HG03060 (cell line): Measurements from ENCODE around the gene CAPRIN1.
"Not testable (repeated sequence)": the region's sequence is repeated elsewhere in the genome, so short reads cannot be mapped to it uniquely, and the experiment has no call there.

Experiments used
- ATAC-seq: cut with Tn5 transposase; IDR thresholded peaks from one replicate; pipeline ENCODE4 v1.9.1; 2021; ENCODE audit warnings: low read depth, moderate number of reproducible peaks; ENCODE audit not compliant: unreplicated experiment

CAPRIN1 gene

DNA sequence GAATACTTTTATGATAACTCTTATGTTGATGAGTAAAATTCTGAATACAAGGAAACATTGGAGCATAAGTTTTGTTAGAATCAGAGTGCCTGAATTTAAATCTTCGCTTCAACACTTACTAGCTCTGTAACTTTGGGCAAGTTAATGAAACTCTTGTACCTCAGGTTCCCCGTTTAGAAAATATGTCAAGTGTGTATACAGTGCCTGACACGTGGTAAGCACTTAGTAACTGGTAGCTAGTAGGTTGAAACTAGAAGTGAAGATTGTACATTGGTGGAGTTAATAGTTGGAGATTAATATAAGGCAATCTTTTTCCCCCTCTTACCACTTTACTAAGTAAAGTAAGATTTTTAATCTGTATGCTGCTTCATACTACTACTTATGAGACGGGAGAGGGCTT is 29.1 kb downstream of the CAPRIN1 start:
- ATAC-seq: no peak

DNA sequence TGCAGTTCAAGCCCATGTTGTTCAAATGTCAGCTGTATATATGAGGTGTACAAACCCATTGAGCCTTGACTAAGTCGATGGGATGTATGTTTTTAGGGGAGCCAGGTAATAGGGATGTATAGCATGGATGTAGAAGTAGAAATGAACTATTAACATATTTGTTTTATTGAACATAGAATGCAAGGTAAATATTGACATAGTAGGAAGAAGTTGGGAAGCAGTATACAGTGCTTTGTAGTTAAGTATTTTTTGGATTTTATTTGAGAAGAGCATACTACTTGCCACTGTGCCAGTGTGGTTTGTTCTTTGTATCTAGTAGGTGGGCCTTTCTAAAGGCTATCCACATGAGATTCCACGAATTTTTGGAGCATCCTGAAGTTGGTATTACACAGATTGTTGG is 33.1 kb downstream of the CAPRIN1 start:
- no peak for ATAC-seq

DNA sequence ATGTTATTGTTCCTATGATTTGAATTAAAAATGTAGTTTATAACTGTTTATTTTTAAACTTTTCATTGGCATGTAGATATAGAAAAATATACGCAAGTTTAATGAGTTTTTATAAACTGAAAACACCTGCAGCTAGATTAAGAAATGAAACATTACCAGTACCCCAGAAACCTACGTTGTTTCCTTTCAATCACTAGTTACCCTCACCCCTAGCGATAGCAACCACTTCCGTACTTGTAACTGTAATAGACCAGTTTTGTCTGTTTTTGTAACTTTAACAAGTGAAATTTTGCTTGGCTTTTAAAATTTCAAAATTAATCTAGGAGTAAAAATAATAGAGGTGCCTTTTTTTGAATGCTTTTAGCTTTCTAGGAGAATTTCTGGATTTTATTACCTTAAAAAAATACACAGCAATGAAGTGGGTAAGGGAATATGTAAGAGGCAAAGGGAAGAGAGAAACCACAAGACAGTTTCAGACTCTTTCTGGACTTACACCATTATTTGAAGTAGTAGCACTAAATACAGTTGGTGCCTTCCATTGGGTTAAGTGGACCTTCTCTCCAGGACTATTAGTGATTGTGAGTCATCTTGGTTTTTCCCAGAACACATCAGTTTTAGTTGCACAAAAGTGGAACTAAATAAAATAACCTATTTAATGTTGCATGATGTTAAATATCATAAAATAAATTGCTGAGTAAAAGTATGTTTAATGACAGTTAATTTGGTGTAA is 35.2 kb downstream of the CAPRIN1 start:
- ATAC-seq: no peak

DNA sequence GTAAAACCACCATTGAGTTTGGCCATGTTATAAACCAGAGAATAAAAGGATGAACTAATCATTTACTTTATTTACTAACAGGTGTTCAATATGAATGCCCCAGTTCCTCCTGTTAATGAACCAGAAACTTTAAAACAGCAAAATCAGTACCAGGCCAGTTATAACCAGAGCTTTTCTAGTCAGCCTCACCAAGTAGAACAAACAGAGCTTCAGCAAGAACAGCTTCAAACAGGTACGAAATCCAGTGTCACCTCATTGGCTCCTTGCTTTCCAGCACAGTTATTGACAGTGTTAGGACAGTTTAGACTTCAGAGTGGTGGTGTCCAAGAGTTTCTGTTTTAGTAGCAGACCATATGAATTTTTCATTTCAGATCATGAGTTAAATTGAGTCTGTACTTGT is 40.3 kb downstream of the CAPRIN1 start:
- ATAC-seq: no peak

DNA sequence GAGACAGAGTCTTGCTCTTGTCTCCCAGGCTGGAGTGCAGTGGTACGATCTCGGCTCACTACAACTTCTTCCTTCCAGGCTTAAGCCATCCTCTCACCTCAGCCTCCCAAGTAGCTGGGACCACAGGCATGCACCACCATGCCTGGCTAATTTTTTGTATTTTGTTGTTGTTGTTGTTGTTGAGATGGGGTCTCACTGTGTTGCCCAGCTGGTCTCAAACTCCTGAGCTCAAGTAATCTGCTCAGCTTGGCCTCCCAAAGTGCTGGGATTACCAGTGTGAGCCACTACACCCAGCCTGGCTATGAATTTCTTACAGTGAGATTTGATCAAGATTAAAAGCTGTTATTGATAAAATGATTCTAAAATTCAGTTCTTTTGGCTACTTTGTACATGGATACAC is 43.4 kb downstream of the CAPRIN1 start:
- ATAC-seq: not testable (repeated sequence)

DNA sequence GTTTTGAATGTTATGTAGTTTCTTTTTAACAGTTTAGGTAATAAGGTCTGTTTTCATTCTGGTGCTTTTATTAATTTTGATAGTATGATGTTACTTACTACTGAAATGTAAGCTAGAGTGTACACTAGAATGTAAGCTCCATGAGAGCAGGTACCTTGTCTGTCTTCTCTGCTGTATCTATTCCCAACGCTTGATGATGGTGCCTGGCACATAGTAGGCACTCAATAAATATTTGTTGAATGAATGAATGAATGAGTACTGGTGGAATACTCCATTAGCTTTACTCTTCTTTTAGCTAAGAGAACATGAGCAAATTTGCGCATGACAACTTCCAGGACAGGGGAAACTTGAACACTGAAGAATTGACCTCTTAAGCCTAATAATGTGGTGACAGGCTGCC is 47.3 kb downstream of the CAPRIN1 start:
- no peak for ATAC-seq

DNA sequence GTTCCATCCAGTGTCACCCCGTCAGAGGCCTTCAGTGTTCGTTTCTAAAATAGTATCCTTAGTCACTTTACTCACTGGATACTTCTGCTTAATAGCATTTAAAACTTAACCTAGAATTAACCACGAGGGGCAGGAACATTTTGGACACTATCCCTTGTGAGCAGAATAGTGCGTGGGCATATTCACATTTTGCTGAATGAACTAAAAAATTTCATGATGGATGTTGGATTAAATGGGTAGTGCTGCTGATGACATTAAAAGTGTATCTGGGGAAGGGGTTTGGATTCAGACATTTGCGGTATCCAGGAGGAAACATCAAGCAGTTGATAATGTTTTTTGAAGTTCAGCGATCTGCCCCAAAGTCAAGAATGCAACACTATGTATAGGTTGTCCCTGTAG is 53.1 kb downstream of the CAPRIN1 start:
- ATAC-seq: no peak

DNA sequence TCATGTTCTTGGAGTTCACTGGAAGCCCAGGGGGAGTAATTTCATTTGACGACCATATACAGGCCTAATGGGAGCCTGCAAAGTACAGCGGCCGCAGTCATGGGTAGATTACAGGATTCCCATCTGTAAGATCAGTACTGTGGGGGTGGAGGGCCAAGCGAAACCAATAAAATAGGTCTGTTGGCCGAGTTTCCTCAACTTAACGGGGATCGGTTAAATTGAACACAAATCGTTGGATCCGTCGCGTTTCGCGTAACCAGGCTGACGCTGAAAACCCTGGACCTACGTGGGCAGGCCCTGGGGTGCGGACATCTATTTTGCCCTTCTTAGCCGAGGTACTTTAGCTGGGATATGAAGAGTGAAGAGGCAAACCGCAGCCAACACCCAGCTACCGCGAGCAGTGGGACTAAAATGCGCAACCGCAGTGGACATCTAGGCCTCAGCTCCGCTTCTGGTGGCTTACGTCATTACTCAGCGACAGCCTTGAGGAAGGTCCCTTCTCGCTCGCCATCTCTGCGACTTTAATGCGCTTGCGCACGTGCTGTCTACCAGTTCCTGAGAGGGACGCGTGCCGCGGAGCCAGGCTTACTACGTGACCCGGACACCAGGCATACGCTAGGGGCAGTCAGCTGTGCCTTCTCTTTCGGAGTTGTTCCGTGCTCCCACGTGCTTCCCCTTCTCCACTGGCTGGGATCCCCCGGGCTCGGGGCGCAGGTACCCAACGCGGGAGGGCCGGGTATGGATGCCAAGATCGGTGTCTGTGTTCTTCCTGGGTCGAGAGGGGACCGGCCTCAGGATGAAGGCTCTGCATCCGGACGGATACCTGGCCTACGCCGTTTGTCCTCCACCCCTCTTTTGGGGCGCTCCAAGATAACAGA is 53.8 kb downstream of the CAPRIN1 start, which contains the start of gene NAT10:
NAT10 (plus strand) TSS at position 551 of the 878 bp plus-strand sequence. CDS start 2,597 bp downstream, outside the sequence.
- peak; percentile 86 for ATAC-seq

DNA sequence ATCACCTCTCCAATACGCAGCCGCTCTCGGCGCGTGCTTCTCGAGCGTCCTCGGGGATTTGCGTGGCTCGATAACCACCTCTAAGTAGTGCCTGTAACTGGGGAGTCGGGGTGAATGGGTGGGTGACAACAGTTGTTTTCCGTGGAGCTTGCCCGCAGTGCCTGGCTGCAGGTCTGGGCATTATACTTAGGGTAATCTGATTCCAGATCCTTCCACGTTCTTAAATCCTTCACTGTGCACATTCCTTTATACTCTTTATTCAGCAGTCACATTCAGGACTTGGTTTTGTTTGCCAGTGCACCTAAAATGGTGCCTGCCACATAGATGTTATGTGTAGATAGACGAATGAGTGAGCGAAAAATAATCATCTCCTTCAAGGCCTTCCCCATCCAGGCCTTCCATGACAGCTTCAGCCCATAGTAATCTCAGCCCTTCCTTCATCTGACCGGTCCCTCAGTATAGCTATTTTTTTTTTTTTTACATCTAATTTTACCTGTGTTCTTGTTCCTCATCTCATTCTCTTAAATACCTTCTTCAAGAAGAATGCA is 54.5 kb downstream of the CAPRIN1 start:
- no peak for ATAC-seq

DNA sequence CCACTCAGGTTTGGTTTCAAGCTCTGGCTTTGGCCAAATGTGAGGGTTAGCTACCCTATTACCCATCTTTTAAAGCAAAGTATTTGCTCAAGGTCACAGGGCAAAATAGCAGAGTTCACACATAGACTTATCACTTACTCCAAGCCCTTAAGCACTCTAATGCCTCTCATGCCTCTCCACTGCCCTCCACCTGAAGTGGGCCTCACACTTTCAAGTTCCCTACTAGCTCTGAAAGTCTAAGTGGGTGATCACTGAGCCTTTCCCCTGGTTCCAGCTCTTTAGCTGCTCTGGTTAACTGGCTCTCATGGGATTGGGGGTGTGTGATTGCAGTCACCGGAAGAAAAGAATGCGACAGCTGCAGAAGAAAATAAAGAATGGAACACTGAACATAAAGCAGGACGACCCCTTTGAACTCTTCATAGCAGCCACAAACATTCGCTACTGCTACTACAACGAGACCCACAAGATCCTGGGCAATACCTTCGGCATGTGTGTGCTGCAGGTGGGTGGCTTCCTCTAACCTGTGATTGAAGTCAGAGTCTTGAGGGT is 60.3 kb downstream of the CAPRIN1 start:
- ATAC-seq: no peak

DNA sequence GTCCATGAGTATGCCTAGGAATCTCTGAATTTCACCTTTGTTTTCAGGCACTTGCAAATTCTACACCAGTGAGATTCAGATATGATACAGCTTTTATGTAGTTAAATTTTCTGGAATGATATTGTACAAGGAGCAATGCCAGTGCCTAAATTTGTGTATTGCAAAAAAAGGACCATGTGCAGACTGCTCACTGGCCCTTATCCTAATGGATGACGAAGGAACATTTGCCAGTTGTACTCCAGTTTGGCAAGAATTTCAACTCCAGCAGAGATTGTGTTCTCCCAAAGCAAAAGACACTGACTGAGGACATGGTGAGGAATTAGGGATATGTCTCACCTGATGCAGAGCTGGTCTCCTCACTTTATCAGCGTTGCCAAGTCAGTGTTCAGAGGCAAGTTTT is 62.5 kb downstream of the CAPRIN1 start:
- ATAC-seq: no peak

DNA sequence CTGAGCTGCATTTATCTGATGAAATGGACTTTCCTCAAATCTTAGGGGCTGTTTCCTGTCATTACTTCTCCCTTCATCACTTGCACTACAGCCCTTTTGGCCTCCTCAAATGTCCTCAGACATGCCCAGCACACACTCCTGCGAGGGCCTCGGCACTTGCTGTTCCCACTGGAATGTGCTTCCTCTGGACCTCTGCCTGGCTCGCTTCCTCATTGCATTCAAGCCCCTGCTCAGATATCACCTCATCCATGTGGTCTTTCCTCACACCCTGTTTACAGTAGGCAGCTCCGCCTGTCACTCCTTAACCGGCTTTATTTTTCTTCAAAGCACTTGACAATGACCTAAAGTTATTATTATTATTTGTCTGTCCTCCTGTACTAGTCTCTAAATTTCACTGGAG is 62.9 kb downstream of the CAPRIN1 start:
- ATAC-seq: no peak

DNA sequence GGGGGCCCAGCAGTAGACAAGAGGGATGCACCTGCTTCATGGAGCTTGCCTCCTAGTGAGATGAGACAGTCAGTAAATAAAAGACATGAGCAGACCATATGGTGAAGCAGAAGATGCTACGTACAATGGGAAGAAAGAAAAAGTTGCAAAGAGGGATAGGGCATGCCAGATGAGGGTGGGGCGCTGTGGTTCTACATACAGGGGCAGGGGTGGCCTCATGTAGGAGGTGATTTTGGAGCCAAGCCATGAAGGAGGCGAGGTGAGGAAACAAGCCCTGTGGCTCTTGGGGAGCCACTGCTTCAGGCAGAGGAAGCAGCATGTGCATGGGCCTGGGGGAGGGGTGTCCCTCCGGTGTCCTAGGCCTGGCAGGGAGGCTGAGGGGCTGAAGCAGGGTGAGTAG is 69.1 kb downstream of the CAPRIN1 start:
- ATAC-seq: no peak

DNA sequence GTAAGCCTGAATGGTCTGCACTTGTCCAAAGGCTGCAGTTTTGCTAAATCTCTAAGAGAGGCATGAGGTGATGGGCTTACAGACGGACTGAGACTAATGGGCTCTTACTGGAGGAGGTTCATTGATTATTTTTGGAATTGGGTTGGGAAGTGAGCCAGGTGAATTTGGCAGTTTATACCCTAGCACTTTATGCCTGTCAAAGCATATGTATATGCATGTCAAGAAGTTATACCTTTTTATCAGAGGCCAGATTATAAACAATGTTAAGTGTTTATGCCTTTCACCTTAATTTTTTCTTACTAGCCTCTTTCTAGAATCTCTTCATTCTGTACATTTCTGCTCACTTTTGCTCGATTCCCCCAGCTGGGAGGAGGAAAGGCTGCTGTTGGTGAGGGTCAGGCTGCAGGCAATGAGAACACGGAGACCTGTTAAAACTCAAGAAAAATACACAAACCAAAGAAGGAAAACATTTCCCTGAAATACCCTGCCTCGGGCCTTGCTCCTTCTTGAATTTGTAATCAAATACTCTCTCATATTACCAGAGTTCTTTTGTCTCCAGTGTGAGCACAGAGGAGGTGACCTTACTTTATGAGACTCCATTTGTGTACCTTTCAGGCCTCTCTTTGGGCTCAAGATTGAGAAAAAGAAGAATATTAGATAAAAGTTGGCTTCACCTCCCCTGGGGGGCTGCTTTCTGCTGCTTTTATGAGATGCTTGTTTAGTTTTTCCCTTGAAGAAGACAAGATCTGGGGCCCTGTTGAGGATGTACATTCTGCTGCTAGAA is 73.5 kb downstream of the CAPRIN1 start:
- ATAC-seq: no peak

DNA sequence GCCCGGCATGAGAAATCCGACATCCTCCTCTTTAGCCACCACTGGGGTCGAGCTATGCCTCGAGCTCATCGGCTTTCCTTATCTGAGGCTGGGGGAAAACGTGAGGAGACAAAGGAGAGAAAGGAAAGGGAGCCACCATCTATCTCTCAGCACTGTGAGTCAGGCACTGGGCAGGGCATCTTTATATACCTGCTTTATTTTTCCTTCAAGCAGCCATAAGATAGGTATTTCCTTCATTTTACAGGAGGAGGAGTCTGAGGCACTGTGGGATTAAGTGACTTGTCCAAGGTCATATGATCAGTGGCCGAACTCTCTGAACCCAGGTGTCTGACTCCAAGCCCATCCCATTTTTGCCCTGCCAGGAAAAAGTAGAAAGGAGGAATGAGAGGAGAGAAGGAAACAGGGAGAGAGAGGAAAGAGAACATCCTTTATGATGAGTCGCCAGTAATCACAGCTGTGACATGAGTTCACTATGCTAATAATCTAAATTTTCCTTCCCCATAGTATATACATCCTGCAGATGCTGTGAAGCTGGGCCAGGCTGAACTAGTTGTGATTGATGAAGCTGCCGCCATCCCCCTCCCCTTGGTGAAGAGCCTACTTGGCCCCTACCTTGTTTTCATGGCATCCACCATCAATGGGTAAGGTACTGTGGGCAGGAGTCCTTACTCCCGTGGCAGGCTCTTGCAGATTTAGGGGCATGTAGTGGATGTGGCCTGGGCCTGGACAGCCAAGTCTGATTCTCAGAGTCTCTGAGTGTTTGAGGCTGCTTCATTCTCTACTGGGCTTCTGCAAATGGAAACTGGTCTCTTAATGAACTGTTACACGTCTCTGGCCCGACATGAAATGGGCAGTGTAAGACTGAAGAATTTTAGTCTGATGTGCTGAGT is 75.7 kb downstream of the CAPRIN1 start:
- no peak for ATAC-seq

DNA sequence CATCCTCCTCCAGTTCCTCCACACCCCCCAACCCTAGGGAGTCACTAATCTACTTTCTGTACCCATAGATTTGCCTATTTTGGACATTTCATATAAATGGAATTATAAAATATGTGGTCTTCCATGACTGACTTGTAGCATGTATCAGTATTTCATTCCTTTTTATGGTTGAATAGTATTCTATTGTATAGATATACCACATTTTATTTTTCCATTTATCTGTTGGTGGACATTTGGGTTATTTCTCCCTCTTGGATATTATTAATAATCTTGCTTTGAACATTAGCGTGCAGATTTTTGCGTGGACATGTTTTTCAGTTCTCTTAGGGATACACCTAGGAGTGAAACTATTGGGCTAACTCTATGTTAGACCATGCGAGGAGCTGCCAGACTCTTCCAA is 77.3 kb downstream of the CAPRIN1 start:
- no peak for ATAC-seq

DNA sequence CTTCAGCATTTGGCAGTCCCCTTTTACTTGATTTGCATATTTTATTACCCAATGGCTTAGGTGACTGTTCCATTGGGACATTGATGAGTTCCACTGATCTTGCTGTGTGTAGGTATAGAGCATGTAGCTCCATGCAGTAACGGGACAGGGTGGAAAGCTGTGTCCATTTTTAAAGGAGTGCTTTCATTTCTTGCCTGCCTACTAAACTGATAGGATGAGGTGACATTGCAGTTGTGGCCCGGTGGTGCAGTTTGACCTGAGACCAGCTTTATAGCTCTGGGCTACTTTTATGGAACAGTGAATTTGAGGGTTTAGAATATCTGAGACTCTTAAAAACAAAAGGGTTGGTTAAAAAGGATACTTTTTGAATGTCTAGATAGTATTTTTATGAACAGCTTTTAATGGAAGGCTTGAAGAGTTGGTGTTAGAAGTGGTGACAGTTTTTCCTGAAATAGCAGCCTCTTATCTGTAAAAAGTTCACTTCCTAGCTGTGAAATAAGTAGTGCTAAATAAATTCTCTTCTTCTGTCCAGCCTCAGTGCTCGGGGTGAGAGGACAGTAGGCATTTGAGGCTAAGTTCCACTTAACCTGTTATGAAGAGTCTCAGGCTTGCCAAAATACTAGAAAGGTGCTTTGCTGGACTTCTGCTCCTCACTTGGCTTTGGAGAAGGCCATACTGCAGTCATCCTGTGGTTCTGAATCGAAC is 80.9 kb downstream of the CAPRIN1 start:
- no peak for ATAC-seq

DNA sequence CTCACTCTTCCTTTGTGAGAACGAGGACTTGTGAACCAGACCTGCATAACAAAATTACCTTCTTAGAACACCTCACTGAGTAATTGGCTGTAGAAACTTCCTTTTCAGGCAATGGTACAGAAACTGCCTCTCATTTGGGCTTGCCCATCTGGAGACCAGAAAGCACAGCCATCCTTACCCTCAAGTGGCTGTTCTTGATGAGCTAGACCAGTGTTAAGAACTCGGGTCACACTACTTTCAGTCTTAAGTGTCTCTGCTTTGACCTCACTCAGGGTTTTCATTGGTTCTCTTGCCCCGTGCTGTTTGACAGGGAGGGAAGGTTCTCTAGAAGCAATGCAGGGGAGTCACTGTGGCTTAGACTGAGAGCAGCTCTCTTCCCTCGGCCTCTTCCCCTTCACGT is 83.2 kb downstream of the CAPRIN1 start:
- no peak for ATAC-seq

DNA sequence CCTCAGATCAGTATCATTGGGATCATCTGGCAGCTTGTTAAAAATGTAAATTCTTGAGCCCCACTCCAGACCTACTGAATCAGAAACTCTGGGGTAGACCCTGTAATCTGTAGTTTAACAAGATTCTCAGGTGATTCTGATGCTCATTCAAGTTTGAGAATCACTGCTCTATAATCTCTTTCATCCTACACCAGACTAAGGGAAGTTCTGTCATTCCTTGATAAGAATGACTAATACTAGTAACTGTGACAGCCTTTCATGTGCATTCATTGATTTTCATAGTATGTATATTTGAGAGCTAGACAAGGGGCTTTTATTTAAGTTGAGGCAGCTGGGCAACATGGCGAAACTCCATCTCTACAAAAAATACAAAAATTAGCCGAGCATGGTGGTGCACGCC is 83.9 kb downstream of the CAPRIN1 start:
- ATAC-seq: no peak
